Glutamatergic neuron (in vitro differentiated cells): ENCODE results near the gene ELL2. TPM values are rescaled to one million over a fixed set of nuclear protein-coding genes. Genes with fewer than 3 reads are reported as not detected.

Source experiments
- DNase-seq: peaks from one replicate; pipeline ENCODE4 v3.0.0; 2022
- H3K27ac Mint-ChIP-seq: one replicate; pipeline ENCODE4 v1.8.0; 2020; ENCODE audit warnings: mild to moderate bottlenecking, mixed read lengths, inconsistent platforms; ENCODE audit not compliant: unreplicated experiment
- H3K27me3 Mint-ChIP-seq: one replicate; pipeline ENCODE4 v1.8.0; 2020; ENCODE audit warnings: mild to moderate bottlenecking, moderate library complexity, mixed read lengths, inconsistent platforms; ENCODE audit not compliant: unreplicated experiment
- H3K36me3 Mint-ChIP-seq: one replicate; pipeline ENCODE4 v1.8.0; 2020; ENCODE audit warnings: mild to moderate bottlenecking, mixed read lengths, inconsistent platforms; ENCODE audit not compliant: unreplicated experiment
- H3K4me1 Mint-ChIP-seq: one replicate; pipeline ENCODE4 v1.8.0; 2020; ENCODE audit warnings: mild to moderate bottlenecking, low read depth, mixed read lengths, inconsistent platforms; ENCODE audit not compliant: unreplicated experiment
- H3K4me3 Mint-ChIP-seq: one replicate; pipeline ENCODE4 v1.8.0; 2020; ENCODE audit warnings: mild to moderate bottlenecking, mixed read lengths, inconsistent platforms; ENCODE audit not compliant: unreplicated experiment
- H3K9me3 Mint-ChIP-seq: one replicate; pipeline ENCODE4 v1.8.0; 2020; ENCODE audit warnings: mild to moderate bottlenecking, moderate library complexity, mixed read lengths, inconsistent platforms; ENCODE audit not compliant: unreplicated experiment
- total RNA-seq: library from RNA; stranded (reverse); fragmentation: NEBNext Ultra II Directional; extraction: Animal tissue kit (Norgen Biotek cat#: 25700); gene quantifications from one replicate; pipeline ENCODE4 v1.2.1, GENCODE V29; 2021; ENCODE audit not compliant: unreplicated experiment
- TF ChIP-seq, protein P1 (sequence below): fragments of 200-600 bp; sonication (generic); IDR thresholded peaks from one replicate; pipeline ENCODE4 v1.5.0; 2021; ENCODE audit not compliant: partially characterized antibody, unreplicated experiment

The ELL2 gene
- total RNA-seq, 1 donor from 2014 or later = 97.0 TPM

DNA sequence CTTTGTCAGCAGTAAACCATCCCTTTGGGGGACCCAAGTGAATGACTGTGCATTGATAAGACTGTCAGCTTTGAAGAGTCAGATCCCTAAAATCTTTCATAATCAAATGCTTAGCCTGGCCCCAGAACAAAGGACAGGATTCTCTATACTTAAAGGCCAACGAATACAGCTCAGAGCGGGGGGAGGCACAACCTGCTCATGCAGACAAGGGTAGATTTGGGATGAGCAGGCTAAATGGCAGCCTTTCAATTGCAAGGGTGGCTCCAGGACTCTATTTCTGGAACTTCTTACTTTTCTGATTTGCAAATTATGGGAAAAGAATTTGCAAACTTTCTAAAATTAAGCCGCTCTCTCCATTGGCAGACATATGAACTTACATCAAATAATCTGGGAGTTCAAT is 66.4 kb downstream of the ELL2 start:
- H3K27ac Mint-ChIP-seq = peak overlapping the region; percentile 33
- peaks cover 5% of the 10 kb centered on the region for H3K27me3 Mint-ChIP-seq
- no peak for DNase-seq
- peaks cover 32% of the 10 kb centered on the region for H3K4me1 Mint-ChIP-seq
- TF ChIP-seq, protein P1, sequence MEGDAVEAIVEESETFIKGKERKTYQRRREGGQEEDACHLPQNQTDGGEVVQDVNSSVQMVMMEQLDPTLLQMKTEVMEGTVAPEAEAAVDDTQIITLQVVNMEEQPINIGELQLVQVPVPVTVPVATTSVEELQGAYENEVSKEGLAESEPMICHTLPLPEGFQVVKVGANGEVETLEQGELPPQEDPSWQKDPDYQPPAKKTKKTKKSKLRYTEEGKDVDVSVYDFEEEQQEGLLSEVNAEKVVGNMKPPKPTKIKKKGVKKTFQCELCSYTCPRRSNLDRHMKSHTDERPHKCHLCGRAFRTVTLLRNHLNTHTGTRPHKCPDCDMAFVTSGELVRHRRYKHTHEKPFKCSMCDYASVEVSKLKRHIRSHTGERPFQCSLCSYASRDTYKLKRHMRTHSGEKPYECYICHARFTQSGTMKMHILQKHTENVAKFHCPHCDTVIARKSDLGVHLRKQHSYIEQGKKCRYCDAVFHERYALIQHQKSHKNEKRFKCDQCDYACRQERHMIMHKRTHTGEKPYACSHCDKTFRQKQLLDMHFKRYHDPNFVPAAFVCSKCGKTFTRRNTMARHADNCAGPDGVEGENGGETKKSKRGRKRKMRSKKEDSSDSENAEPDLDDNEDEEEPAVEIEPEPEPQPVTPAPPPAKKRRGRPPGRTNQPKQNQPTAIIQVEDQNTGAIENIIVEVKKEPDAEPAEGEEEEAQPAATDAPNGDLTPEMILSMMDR = no peak
- peaks cover 10% of the 10 kb centered on the region for H3K9me3 Mint-ChIP-seq
- no peaks in the 10 kb centered on the region for H3K36me3 Mint-ChIP-seq
- no peak overlapping the region for H3K4me3 Mint-ChIP-seq

DNA sequence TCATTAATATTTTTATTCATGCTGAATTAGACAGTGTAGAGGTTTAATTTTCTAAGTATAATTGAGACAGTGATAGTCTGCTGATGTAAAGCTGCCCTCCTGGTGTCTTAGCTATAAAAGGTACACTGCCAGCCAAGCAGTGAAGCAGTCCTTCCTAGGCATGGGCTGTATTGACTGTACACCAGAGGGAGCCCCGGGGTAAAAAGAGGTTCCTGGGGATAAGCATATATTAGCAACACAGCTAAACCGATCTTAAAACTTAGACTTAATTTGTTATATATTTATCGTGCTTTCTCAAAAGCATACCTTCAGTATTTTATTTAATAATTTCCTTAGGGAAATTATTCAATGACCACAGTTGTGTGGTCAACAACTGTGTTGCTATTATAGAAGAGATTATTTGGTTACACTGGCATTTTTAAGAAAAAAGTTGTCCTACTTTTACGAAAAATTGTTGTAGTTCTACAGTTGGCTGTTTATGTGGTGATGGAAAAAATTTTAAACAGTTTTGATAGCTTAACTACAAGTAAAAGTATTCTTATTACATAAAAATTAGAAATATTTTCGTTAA is 68.8 kb downstream of the ELL2 start:
- Mint-ChIP-seq H3K36me3 (no peaks in the 10 kb centered on the region), H3K4me3 (no peak overlapping the region), H3K4me1 (peaks cover 30% of the 10 kb centered on the region), H3K9me3 (peaks cover 14% of the 10 kb centered on the region), H3K27ac (peak overlapping the region; percentile 82), H3K27me3 (peaks cover 3% of the 10 kb centered on the region)
- DNase-seq = no peak
- TF ChIP-seq, protein P1 = peak; percentile 26

DNA sequence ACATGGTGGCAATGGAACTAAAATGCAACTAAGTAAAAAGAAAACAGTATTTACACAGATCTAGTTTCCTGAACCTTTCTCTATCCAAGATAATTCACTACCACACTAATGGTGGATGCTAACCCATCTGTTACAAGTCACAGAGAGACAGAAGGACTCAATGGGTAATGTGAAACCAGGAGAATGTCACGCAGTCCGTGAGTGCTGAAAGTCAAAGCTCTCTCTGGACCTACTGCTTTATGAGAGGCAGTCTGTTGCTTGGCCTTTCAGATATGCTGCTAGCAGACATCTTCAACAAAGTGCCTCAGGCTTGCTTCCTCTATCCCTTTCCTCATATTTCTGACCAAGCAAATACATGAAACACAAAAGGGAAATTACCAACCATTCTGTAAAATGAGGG is 70.2 kb downstream of the ELL2 start:
- Mint-ChIP-seq H3K9me3 (peaks cover 14% of the 10 kb centered on the region), H3K4me3 (peak overlapping the region; percentile 37), H3K36me3 (no peaks in the 10 kb centered on the region), H3K4me1 (peaks cover 28% of the 10 kb centered on the region), H3K27me3 (peaks cover 3% of the 10 kb centered on the region), H3K27ac (peak overlapping the region; percentile 87)
- TF ChIP-seq, protein P1 = no peak
- no peak for DNase-seq

DNA sequence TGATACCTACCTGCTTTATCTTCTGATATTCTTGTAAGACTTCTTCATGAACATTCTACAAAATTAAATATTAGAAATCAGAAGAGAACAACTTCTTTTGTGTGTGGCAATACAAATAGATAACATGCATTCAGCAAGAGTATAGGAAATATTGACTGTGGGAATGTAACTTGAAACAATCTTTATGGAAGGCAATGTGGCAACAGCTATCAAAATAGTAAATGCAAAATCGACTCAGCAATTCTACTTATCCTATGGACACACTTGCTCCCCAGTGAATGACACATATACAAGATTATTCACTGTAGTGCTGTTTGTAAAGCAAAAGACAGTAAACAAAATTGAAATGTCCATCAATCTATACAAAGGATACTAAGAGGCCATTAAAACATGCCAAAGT is 72.6 kb downstream of the ELL2 start:
- TF ChIP-seq, protein P1 = no peak
- no peak overlapping the region for H3K4me3 Mint-ChIP-seq
- H3K9me3 Mint-ChIP-seq = peaks cover 11% of the 10 kb centered on the region
- no peak for DNase-seq
- H3K36me3 Mint-ChIP-seq = no peaks in the 10 kb centered on the region
- peaks cover 5% of the 10 kb centered on the region for H3K27me3 Mint-ChIP-seq
- H3K4me1 Mint-ChIP-seq = peaks cover 23% of the 10 kb centered on the region
- no peak overlapping the region for H3K27ac Mint-ChIP-seq

DNA sequence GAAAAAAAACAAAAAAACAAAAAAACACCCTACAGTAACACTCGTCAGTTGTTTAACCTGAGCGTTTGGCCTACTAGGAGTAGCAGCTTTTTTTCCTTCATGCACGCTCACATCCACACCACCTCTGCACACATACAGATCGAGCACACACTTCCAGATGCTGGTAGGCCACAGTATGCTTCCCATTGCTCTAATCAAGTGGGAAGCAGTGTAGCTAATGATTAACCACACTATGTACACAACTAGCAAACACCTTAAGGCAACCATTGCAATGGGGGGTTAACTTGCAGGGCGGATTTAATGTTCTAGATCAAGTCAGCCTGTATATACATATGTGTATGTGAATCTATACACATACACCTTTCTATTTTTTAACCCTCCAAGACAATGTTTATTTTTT is 73.7 kb downstream of the ELL2 start:
- Mint-ChIP-seq H3K36me3 (no peaks in the 10 kb centered on the region), H3K9me3 (peaks cover 13% of the 10 kb centered on the region), H3K4me3 (no peak overlapping the region), H3K27ac (no peak overlapping the region), H3K27me3 (peaks cover 5% of the 10 kb centered on the region), H3K4me1 (peaks cover 30% of the 10 kb centered on the region)
- TF ChIP-seq, protein P1 = no peak
- DNase-seq = no peak
